Left ventricle myocardium inferior (tissue), 1 donor: Measurements from ENCODE around the gene NEDD4L. TPM values are rescaled to one million over a fixed set of nuclear protein-coding genes. Genes with fewer than 3 reads are reported as not detected.

ENCODE experiments used
- DNase-seq: peaks from one replicate; pipeline ENCODE4 v3.0.0-alpha.2; 2020
- H3K27ac ChIP-seq: fragments of 200-600 bp; replicated peaks from 2 replicates; pipeline ENCODE4 v1.8.0; 2021
- H3K27me3 ChIP-seq: fragments of 200-600 bp; 2 replicates; pipeline ENCODE4 v1.8.0; 2021; ENCODE audit warnings: low read depth
- H3K36me3 ChIP-seq: fragments of 200-600 bp; 2 replicates; pipeline ENCODE4 v1.8.0; 2021
- H3K4me1 ChIP-seq: fragments of 200-600 bp; 2 replicates; pipeline ENCODE4 v1.8.0; 2021
- H3K4me3 ChIP-seq: fragments of 200-600 bp; 2 replicates; pipeline ENCODE4 v1.8.0; 2021; ENCODE audit warnings: mild to moderate bottlenecking, moderate library complexity
- H3K9me3 ChIP-seq: fragments of 200-600 bp; replicated peaks from 2 replicates; pipeline ENCODE4 v1.8.0; 2021
- intact Hi-C: fragments of 100-400 bp; cut with micrococcal nuclease; formaldehyde crosslinking; loops from one replicate; pipeline ENCODE4 v1.11.0; 2022
- total RNA-seq: library from RNA; stranded (reverse); fragmentation: NEBNext Ultra II Directional; extraction: Animal tissue kit (Norgen Biotek cat#: 25700); gene quantifications from one replicate; pipeline ENCODE4 v1.2.1, GENCODE V29; 2021
- TF ChIP-seq, protein P1 (sequence below): fragments of 200-600 bp; IDR thresholded peaks from 2 replicates; pipeline ENCODE4 v1.8.0; 2021; ENCODE audit warnings: antibody characterized with exemption, mild to moderate bottlenecking, borderline replicate concordance
- donor health status: DM: no; HTN: yes; CAD: no; lungs with severe emphysema.

The NEDD4L gene
- total RNA-seq, 1 donor from 2014 or later, result 45.8 TPM

- H3K9me3 ChIP-seq, result no peaks in the 10 kb centered on the region
- DNase-seq, result no peak
- H3K36me3 ChIP-seq, result no peaks in the 10 kb centered on the region
- no peak overlapping the region for H3K4me3 ChIP-seq
- TF ChIP-seq, protein P1, sequence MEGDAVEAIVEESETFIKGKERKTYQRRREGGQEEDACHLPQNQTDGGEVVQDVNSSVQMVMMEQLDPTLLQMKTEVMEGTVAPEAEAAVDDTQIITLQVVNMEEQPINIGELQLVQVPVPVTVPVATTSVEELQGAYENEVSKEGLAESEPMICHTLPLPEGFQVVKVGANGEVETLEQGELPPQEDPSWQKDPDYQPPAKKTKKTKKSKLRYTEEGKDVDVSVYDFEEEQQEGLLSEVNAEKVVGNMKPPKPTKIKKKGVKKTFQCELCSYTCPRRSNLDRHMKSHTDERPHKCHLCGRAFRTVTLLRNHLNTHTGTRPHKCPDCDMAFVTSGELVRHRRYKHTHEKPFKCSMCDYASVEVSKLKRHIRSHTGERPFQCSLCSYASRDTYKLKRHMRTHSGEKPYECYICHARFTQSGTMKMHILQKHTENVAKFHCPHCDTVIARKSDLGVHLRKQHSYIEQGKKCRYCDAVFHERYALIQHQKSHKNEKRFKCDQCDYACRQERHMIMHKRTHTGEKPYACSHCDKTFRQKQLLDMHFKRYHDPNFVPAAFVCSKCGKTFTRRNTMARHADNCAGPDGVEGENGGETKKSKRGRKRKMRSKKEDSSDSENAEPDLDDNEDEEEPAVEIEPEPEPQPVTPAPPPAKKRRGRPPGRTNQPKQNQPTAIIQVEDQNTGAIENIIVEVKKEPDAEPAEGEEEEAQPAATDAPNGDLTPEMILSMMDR, result no peak
- H3K27me3 ChIP-seq, result peaks cover 6% of the 10 kb centered on the region
- H3K27ac ChIP-seq, result no peak overlapping the region
- no peaks in the 10 kb centered on the region for H3K4me1 ChIP-seq
- intact Hi-C loops, result no loop called here
Measured at GRCh38 chr18:58005011-58005410, 39.0 kb upstream of the NEDD4L start.

DNA sequence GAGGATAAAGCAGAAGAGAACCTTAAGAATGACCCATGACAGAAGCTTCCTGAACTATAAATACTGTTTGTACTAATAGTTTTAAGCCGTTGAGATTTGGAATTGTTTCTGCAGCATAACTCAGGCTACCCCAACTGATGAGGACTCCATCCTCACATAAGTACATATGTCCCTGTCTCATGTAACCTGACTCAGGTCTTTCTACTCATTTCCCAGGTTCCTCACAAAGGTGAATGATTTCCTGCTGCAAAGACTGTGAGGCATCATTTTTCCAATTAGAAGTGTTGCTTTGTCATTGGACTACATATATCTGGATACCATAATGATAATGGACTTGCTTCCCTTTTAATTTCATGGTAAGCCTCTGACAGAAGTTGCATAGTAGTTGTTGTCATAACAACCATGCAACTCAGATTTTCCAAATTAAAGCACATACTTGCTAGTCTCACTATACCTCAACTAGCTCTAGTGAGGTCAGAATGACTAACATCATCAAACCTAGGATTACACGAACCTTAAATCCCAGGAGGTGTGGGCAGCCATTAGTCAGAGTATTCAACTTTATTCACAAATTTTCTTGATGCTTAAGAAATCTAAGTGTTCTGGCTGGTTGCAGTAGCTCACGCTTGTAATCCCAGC, 38.0 kb upstream of the NEDD4L start:
- intact Hi-C loops, result no loop called here
- no peak for DNase-seq
- Histone ChIP-seq H3K4me3 (no peak overlapping the region), H3K27ac (no peak overlapping the region), H3K4me1 (no peaks in the 10 kb centered on the region), H3K36me3 (no peaks in the 10 kb centered on the region), H3K9me3 (no peaks in the 10 kb centered on the region), H3K27me3 (peaks cover 6% of the 10 kb centered on the region)
- TF ChIP-seq, protein P1, result no peak

- intact Hi-C loops, result no loop called here
- H3K27ac ChIP-seq, result no peak overlapping the region
- no peaks in the 10 kb centered on the region for H3K9me3 ChIP-seq
- TF ChIP-seq, protein P1, result no peak
- H3K4me1 ChIP-seq, result no peaks in the 10 kb centered on the region
- peaks cover 6% of the 10 kb centered on the region for H3K27me3 ChIP-seq
- H3K4me3 ChIP-seq, result no peak overlapping the region
- DNase-seq, result no peak
- no peaks in the 10 kb centered on the region for H3K36me3 ChIP-seq
Measured at GRCh38 chr18:58009166-58009565, 34.9 kb upstream of the NEDD4L start.

DNA sequence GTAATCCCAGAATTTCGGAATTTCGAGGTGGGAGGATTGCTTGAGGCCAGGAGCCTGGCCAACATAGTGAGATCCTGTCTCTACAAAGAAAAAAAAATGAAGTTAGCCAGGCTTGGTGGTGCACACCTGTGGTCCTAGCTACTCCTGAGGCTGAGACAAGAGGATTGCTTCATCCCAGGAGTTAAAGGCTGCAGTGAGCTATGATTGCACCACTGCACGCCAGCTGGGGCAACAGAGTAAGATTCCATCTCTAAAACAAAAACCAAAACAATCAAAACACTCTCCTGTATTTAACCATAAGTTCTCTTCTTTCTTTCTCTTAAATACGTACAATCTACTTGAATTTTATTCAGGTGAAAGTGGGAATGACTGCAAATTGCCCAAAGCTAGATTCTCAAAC, 33.8 kb upstream of the NEDD4L start:
- Histone ChIP-seq H3K27ac (no peak overlapping the region), H3K4me3 (no peak overlapping the region), H3K27me3 (peaks cover 6% of the 10 kb centered on the region), H3K9me3 (peaks cover 2% of the 10 kb centered on the region), H3K4me1 (no peaks in the 10 kb centered on the region), H3K36me3 (no peaks in the 10 kb centered on the region)
- intact Hi-C loops, result no loop called here
- TF ChIP-seq, protein P1, result no peak
- DNase-seq, result no peak

DNA sequence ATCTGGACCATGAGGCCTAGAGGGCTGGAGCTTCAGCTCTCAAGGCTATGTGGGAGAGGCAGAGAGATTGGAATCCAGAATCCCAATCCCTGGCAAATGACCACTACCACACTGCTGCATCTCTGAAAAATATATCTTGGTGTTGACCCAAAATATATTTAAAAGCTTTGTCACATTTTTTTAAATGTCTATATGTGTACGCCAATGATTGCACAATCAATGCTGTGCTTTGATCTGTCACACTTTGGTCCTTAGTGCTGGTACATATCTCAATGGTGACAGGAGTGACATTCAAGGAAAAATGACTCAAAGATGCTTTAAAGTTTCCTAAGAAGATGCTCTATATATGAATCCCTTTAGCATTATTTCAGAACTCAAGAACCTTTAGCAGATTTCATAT, 31.7 kb upstream of the NEDD4L start:
- Histone ChIP-seq H3K27me3 (no peaks in the 10 kb centered on the region), H3K27ac (no peak overlapping the region), H3K4me3 (no peak overlapping the region), H3K36me3 (no peaks in the 10 kb centered on the region), H3K4me1 (no peaks in the 10 kb centered on the region), H3K9me3 (peaks cover 22% of the 10 kb centered on the region)
- TF ChIP-seq, protein P1, result no peak
- DNase-seq, result no peak
- intact Hi-C loops, result no loop called here
